CD4-positive, alpha-beta T cell treated with Interleukin-4 for 4 hours (primary cell): Measurements from ENCODE around the gene BHLHA9.
"Not testable (repeated sequence)": the region's sequence is repeated elsewhere in the genome, so short reads cannot be mapped to it uniquely, and the experiment has no call there.

ENCODE experiments used
- DNase-seq: peaks from one replicate; pipeline ENCODE4 v3.0.0-alpha.2; 2020

Gene BHLHA9

DNA sequence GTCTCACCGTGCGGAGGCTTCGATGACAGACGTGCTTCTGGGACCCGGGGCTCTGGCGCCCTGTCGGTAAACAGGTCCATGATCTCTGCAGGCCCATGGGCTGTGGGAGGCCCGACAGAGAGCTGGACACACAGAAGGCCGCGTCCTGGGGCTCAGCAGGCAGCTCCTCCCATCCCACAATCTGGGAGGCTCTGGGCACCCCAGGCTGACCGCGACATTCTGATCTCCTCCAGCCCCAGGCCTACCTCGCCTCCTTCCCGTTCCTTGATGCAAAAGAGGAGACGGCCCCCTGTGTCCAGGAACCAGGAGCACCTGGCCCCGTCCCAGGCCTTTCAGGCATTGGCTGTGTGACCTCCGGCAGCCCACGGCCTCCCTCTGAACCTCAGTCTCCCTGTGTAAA, 32.5 kb downstream of the BHLHA9 start:
- no peak for DNase-seq

DNA sequence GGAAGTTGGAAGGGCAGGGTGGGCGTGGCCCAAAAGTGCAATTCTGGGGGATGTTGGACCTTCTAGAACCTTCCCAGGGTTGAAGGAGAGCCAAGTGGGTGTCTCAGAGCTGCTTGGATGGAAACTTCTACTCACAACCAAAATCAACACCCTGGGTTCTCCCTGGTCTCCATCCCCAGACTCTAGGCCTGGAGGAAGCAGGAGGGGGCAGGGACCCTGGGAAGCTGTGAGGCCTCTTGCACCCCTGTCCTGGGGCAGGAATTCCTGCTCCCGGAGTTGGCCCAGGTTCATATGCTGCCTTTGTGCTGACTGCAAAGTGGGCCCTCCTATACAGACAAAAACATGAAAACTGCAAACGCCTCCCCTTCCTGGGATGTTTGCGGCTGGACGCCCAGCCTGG, 34.3 kb downstream of the BHLHA9 start:
- DNase-seq = no peak

GRCh38 chr17:1304962-1305563, 34.8 kb downstream of the BHLHA9 start:
- no peak for DNase-seq

- not testable (repeated sequence) for DNase-seq
Observed at GRCh38 chr17:1307829-1308228, 37.6 kb downstream of the BHLHA9 start.

DNA sequence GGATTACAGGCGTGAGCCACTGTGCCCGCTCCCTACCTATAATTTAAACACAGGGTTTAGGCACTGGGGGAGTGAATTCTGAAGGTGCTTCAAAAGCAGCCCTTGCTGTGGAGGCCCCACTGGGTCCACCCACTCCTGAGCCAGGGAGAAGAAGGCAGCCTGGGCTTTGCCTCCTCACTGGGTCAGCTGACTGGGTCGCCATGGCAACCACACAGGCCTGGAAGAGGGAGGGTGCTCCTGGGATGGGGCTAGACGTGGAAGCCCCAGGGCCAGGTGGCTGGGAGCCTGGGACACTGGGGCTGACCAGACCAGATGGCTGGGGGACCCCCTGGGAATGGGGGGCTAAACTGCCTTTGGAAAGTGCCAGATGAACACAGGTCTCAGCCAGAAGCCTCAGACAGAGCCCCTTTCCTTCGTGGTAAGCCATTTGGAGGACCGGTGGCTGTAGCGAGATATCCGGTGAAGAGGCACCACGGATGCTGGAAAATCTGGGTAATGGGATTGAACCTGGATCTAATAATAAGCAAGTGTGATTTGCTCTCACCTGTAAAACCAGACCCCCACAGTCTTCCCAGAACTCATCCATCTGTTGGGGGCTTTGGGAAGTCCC, 42.1 kb downstream of the BHLHA9 start:
- DNase-seq = no peak

GRCh38 chr17:1313270-1314005, 43.2 kb downstream of the BHLHA9 start:
- DNase-seq = no peak

GRCh38 chr17:1315409-1315808, 45.2 kb downstream of the BHLHA9 start:
- DNase-seq = no peak

DNA sequence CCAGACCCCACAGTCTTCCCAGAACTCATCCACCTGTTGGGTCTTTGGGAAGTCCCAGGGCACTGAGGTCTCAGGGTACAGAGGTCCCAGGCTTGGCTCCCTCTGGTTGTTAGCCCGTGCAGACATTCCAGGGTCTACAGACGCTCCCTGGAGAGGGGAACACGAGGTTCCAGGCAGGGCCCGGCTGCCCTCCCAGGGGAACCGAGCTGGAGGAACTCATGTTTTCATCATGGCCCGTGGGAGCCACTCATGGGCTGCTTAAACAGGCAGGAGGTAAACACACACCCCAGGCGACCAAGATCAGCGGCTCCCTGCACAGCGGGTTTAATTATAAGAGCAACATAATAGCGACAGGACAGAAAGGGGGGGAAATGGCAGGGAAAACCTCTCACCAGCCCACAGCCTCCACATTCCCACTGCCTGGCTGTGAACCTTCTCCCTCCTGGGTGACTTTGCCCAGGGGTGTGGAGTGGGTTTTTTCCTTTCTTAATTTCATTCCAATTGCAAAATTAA, 45.7 kb downstream of the BHLHA9 start:
- no peak for DNase-seq
